GM19467 (cell line): ENCODE measurements around the gene OR1K1.

Source experiments
- ATAC-seq: cut with Tn5 transposase; IDR thresholded peaks from one replicate; pipeline ENCODE4 v1.9.1; 2021; ENCODE audit warnings: mild to moderate bottlenecking, moderate library complexity; ENCODE audit not compliant: unreplicated experiment

The OR1K1 gene

DNA sequence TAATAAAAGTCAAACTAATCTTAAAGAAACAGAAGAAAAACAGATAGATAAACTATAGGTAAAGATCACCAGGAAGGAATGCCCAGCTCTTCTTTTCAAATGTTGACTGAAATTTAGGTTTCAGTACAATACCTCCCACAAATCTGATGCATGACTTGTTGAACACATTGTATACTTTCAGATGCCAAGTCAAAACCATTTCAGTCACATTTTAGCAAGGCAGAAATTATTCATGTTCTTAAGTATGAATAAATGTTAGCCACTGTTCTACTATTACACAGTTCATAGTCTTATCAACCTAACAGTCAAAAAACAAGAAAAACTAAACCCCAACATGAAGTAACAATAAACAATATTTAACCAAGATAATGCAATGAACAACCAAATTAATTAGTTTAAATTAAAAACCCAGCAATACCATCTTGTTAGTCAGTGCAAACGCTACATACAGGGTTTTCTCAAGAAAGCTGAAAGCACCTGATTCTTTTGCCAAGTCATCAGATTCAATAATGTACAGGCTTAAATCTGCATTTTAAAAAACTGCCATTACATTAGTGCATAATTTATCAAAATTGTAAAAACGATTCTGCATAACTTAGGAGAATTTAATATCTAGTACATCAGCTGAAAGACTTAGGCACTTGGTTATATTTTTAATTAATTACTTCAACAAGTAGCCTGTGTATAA lies 48.5 kb downstream of the OR1K1 start:
- ATAC-seq: no peak
